Sigmoid colon (tissue), 4 donors: ENCODE results near the gene GSDMA.

Source experiments
- EP300 ChIP-seq, 4 donors: sonication (generic); formaldehyde crosslinking; IDR thresholded peaks; one replicate each; pipeline ENCODE4 v1.6.1; 2017; ENCODE audit warnings: antibody characterized with exemption in 4 of 4
- POLR2A ChIP-seq, 2 donors: fragments of 450-650 bp; IDR thresholded peaks; one replicate each; pipeline ENCODE4 v1.6.1; 2016; ENCODE audit warnings: antibody characterized with exemption in 2 of 2, mild to moderate bottlenecking in 2 of 2, moderate library complexity in 2 of 2
- POLR2AphosphoS5 ChIP-seq, 4 donors: sonication (generic); formaldehyde crosslinking; IDR thresholded peaks; one replicate each; pipeline ENCODE4 v1.6.1; 2017; ENCODE audit warnings: antibody characterized with exemption in 4 of 4
- TF ChIP-seq, protein P1 (sequence below), 4 experiments: fragments of 450-650 bp in 3 of 4; fragments of 200-600 bp in 1 of 4; IDR thresholded peaks; one replicate each; pipeline ENCODE4 v1.5.1; 2016 to 2019; ENCODE audit warnings: antibody characterized with exemption in 4 of 4, mild to moderate bottlenecking in 3 of 4, moderate library complexity in 2 of 4

DNA sequence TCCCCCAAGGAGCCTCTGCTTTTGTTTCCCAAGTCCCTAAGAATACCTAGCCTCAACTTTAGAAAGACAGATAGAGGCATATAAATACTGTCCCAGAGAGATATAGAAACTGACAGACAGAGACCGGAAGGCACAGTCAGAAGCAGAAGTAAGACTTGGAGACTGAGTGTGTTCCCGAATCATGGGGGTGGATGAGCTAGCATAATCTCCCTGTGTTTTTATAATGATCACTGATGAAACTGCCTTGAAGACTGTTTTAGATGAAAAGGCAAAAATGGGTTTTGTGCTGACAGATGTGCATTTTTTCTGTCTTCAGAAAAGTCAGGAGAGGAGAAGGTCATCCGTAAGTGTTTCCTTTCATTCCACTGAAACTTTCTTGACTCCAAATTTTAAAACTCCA lies 9.5 kb downstream of the GSDMA start:
- TF ChIP-seq, protein P1, sequence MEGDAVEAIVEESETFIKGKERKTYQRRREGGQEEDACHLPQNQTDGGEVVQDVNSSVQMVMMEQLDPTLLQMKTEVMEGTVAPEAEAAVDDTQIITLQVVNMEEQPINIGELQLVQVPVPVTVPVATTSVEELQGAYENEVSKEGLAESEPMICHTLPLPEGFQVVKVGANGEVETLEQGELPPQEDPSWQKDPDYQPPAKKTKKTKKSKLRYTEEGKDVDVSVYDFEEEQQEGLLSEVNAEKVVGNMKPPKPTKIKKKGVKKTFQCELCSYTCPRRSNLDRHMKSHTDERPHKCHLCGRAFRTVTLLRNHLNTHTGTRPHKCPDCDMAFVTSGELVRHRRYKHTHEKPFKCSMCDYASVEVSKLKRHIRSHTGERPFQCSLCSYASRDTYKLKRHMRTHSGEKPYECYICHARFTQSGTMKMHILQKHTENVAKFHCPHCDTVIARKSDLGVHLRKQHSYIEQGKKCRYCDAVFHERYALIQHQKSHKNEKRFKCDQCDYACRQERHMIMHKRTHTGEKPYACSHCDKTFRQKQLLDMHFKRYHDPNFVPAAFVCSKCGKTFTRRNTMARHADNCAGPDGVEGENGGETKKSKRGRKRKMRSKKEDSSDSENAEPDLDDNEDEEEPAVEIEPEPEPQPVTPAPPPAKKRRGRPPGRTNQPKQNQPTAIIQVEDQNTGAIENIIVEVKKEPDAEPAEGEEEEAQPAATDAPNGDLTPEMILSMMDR (IDR thresholded peaks at IDR 0.05) = no peak
- TF ChIP-seq POLR2A (IDR thresholded peaks at IDR 0.05) (no peak), POLR2AphosphoS5 (IDR thresholded peaks at IDR 0.05) (no peak), EP300 (IDR thresholded peaks at IDR 0.05) (no peak)
